Liver (tissue), 9 donors: ENCODE results near the gene OR10Z1. TPM values are rescaled to one million over a fixed set of nuclear protein-coding genes. Genes with fewer than 3 reads are reported as not detected.

Experiments
- DNase-seq: peaks from one replicate; pipeline ENCODE4 v3.0.0-alpha.2; 2017; ENCODE audit warnings: low spot score
- H3K27ac ChIP-seq, 2 donors: one replicate each; pipeline ENCODE4 v1.7.0; 2013; ENCODE audit warnings: inconsistent platforms in 2 of 2, low read length in 2 of 2, control low read depth in 1 of 2, low read depth in 1 of 2, mild to moderate bottlenecking in 1 of 2
- H3K27me3 ChIP-seq, 4 donors: one replicate each; pipeline versions ENCODE4 v1.6.1 to v1.7.0; 2013; ENCODE audit warnings: low read length in 3 of 4, inconsistent platforms in 1 of 4, mild to moderate bottlenecking in 1 of 4, moderate library complexity in 1 of 4; ENCODE audit not compliant: control insufficient read depth in 4 of 4, insufficient read depth in 4 of 4
- H3K36me3 ChIP-seq, 4 donors: one replicate each; pipeline versions ENCODE4 v1.6.1 to v1.7.0; 2013; ENCODE audit warnings: low read length in 3 of 4, mild to moderate bottlenecking in 3 of 4, low read depth in 1 of 4, moderate library complexity in 1 of 4; ENCODE audit not compliant: control insufficient read depth in 4 of 4, insufficient read depth in 3 of 4
- H3K4me1 ChIP-seq, 4 donors: one replicate each; pipeline versions ENCODE4 v1.6.1 to v1.7.0; 2013; ENCODE audit warnings: low read length in 3 of 4, mild to moderate bottlenecking in 3 of 4, moderate library complexity in 1 of 4; ENCODE audit not compliant: control insufficient read depth in 4 of 4, insufficient read depth in 4 of 4
- H3K4me3 ChIP-seq, 3 donors: one replicate each; pipeline versions ENCODE4 v1.6.1 to v1.7.0; 2013; ENCODE audit warnings: low read length in 3 of 3, control low read depth in 1 of 3, low read depth in 1 of 3, mild to moderate bottlenecking in 1 of 3
- H3K9ac ChIP-seq, 2 donors: one replicate each; pipeline ENCODE4 v1.7.0; 2013; ENCODE audit warnings: low read length in 2 of 2, mild to moderate bottlenecking in 2 of 2, moderate library complexity in 2 of 2, control low read depth in 1 of 2, low read depth in 1 of 2
- H3K9me3 ChIP-seq, 4 donors: one replicate each; pipeline versions ENCODE4 v1.6.1 to v1.7.0; 2013; ENCODE audit warnings: low read length in 3 of 4; ENCODE audit not compliant: control insufficient read depth in 4 of 4
- EGR1 ChIP-seq, 2 donors: IDR thresholded peaks; 2 replicates each; pipeline ENCODE4 v1.6.1; 2016 to 2018; ENCODE audit warnings: antibody characterized with exemption in 2 of 2, low read depth in 2 of 2
- FOXA1 ChIP-seq: IDR thresholded peaks from 2 replicates; pipeline ENCODE4 v1.6.1; 2016; ENCODE audit warnings: antibody characterized with exemption
- FOXA2 ChIP-seq: IDR thresholded peaks from 2 replicates; pipeline ENCODE4 v1.6.1; 2016; ENCODE audit warnings: antibody characterized with exemption
- GABPA ChIP-seq, 2 donors: IDR thresholded peaks in 1 of 2; conservative IDR thresholded peaks in 1 of 2; 2 replicates each; pipeline ENCODE4 v1.6.1; 2016; ENCODE audit warnings: antibody characterized with exemption in 2 of 2, mild to moderate bottlenecking in 1 of 2, moderate library complexity in 1 of 2
- HNF4A ChIP-seq, 2 donors: conservative IDR thresholded peaks; 2 replicates each; pipeline ENCODE4 v1.6.1; 2016; ENCODE audit warnings: antibody characterized with exemption in 2 of 2, mild to moderate bottlenecking in 2 of 2
- JUND ChIP-seq, 2 donors: IDR thresholded peaks; 2 replicates each; pipeline ENCODE4 v1.6.1; 2016; ENCODE audit warnings: antibody characterized with exemption in 2 of 2
- NR2F2 ChIP-seq: IDR thresholded peaks from 2 replicates; pipeline ENCODE4 v1.6.1; 2016; ENCODE audit warnings: antibody characterized with exemption
- RAD21 ChIP-seq, 2 donors: IDR thresholded peaks; 2 replicates each; pipeline ENCODE4 v1.6.1; 2016; ENCODE audit warnings: antibody characterized with exemption in 2 of 2, mild to moderate bottlenecking in 2 of 2
- RXRA ChIP-seq, 2 donors: IDR thresholded peaks; 2 replicates each; pipeline ENCODE4 v1.6.1; 2017 to 2018; ENCODE audit warnings: antibody characterized with exemption in 2 of 2, mild to moderate bottlenecking in 1 of 2
- SP1 ChIP-seq: IDR thresholded peaks from 2 replicates; pipeline ENCODE4 v1.6.1; 2018; ENCODE audit warnings: antibody characterized with exemption, mild to moderate bottlenecking
- YY1 ChIP-seq: IDR thresholded peaks from 2 replicates; pipeline ENCODE4 v1.6.1; 2016; ENCODE audit warnings: antibody characterized with exemption, mild to moderate bottlenecking
- WGBS: extraction: QIAGEN DNeasy Blood & Tissue Kit; methylation state at CpG from one replicate; pipeline ENCODE4 v1.1.7; 2013; 5-methylcytosine and 5-hydroxymethylcytosine counted together
- polyA plus RNA-seq, 2 donors: library from polyadenylated mRNA; stranded (reverse) in 1 of 2; unstranded in 1 of 2; fragments of 200-250 nt in 1 of 2; fragments of >200 nt in 1 of 2; fragmentation: Nextera tagmentation in 1 of 2; extraction: Ambion mirVana in 1 of 2; gene quantifications; one replicate each; pipeline versions ENCODE4 v1.2.1 to v1.2.3, GENCODE V29; 2013 to 2015
- total RNA-seq, 2 donors: library from RNA; depleted of rRNA; stranded (reverse); fragments of >200 nt; gene quantifications; one replicate each; pipeline ENCODE4 v1.2.3, GENCODE V29; 2014
- TF ChIP-seq, protein P1 (sequence below): IDR thresholded peaks from 2 replicates; pipeline ENCODE4 v1.6.1; 2016; ENCODE audit warnings: antibody characterized with exemption
- TF ChIP-seq, protein P2 (sequence below): IDR thresholded peaks from 2 replicates; pipeline ENCODE4 v1.6.1; 2016; ENCODE audit warnings: antibody characterized with exemption
- TF ChIP-seq, protein P3 (sequence below): fragments of 150-350 bp; IDR thresholded peaks from 2 replicates; pipeline ENCODE4 v1.5.1; 2017; ENCODE audit warnings: improper control_type of control experiment, low read depth, low read length; ENCODE audit not compliant: missing input control
- TF ChIP-seq, protein P4 (sequence below): IDR thresholded peaks from 2 replicates; pipeline ENCODE4 v1.6.1; 2016; ENCODE audit warnings: antibody characterized with exemption
- donor health status: healthy.
- donor health status: healthy.
- donor health status: healthy.
- donor health status: healthy.
- donor health status: healthy.

The OR10Z1 gene
- total and polyA plus RNA-seq, 4 donors, result not detected

DNA sequence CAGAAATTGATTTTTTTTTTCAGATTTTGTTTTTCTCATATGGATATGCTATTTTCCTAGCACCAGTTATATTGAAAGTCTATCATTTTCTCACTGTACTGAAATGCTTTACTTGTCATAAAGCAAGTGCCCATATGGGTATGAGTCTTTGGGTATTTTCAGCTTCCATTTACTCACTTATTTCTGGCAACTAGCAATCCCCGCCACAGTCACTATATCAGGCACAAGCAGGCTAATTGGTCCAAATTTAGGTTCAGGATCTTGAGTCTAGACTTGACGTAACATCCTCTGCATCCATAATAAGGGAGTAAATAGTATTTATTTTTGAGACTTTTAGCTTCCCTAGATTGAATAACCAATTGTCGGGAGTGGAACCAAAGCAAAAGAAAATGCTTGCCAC lies 27.5 kb upstream of the OR10Z1 start:
- TF ChIP-seq, protein P1, sequence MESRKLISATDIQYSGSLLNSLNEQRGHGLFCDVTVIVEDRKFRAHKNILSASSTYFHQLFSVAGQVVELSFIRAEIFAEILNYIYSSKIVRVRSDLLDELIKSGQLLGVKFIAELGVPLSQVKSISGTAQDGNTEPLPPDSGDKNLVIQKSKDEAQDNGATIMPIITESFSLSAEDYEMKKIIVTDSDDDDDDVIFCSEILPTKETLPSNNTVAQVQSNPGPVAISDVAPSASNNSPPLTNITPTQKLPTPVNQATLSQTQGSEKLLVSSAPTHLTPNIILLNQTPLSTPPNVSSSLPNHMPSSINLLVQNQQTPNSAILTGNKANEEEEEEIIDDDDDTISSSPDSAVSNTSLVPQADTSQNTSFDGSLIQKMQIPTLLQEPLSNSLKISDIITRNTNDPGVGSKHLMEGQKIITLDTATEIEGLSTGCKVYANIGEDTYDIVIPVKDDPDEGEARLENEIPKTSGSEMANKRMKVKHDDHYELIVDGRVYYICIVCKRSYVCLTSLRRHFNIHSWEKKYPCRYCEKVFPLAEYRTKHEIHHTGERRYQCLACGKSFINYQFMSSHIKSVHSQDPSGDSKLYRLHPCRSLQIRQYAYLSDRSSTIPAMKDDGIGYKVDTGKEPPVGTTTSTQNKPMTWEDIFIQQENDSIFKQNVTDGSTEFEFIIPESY, result no peak
- TF ChIP-seq NR2F2 (no peak), JUND (IDR thresholded peaks at IDR 0.05) (no peak), GABPA (IDR thresholded peaks at IDR 0.05 in 1 of 2, conservative IDR thresholded peaks at IDR 0.05 in 1 of 2) (no peak), RXRA (IDR thresholded peaks at IDR 0.05) (no peak), HNF4A (conservative IDR thresholded peaks at IDR 0.05) (no peak), RAD21 (IDR thresholded peaks at IDR 0.05) (no peak), SP1 (no peak), FOXA1 (no peak), FOXA2 (no peak), YY1 (no peak), EGR1 (IDR thresholded peaks at IDR 0.05; ENCODE audit: low read depth in 2 of 2) (no peak)
- TF ChIP-seq, protein P2, sequence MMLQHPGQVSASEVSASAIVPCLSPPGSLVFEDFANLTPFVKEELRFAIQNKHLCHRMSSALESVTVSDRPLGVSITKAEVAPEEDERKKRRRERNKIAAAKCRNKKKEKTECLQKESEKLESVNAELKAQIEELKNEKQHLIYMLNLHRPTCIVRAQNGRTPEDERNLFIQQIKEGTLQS, result no peak
- TF ChIP-seq, protein P3, sequence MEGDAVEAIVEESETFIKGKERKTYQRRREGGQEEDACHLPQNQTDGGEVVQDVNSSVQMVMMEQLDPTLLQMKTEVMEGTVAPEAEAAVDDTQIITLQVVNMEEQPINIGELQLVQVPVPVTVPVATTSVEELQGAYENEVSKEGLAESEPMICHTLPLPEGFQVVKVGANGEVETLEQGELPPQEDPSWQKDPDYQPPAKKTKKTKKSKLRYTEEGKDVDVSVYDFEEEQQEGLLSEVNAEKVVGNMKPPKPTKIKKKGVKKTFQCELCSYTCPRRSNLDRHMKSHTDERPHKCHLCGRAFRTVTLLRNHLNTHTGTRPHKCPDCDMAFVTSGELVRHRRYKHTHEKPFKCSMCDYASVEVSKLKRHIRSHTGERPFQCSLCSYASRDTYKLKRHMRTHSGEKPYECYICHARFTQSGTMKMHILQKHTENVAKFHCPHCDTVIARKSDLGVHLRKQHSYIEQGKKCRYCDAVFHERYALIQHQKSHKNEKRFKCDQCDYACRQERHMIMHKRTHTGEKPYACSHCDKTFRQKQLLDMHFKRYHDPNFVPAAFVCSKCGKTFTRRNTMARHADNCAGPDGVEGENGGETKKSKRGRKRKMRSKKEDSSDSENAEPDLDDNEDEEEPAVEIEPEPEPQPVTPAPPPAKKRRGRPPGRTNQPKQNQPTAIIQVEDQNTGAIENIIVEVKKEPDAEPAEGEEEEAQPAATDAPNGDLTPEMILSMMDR, result no peak
- no peak overlapping the region for H3K4me3 ChIP-seq
- no peaks in the 10 kb centered on the region for H3K4me1 ChIP-seq
- no peak for DNase-seq
- H3K9me3 ChIP-seq, result no peaks in the 10 kb centered on the region
- 78% methylated on average over 3 of the region's 3 CpGs for WGBS
- H3K9ac ChIP-seq, result no peak overlapping the region
- no peak overlapping the region for H3K27ac ChIP-seq
- no peaks in the 10 kb centered on the region for H3K36me3 ChIP-seq
- peaks cover 0 to 7% (median 0%) of the 10 kb centered on the region in 4 donors for H3K27me3 ChIP-seq

DNA sequence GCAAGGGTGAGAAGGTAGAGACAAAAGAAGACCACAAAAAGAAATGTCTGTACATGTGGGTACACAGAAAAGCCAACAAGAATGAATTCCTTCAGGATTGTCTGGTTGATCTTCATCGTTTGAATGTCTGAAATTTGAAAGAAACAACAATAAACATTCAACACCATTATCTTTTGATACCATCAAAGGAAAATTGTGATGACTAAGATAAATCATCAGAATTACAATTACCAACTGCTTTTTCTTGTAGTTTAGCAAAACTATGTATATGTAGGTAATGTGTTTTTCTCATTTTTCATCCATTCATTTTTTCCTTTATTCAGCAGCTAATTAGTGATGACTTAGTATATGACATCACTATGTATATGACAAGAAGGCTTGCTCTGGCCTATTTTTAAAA lies 25.3 kb upstream of the OR10Z1 start, which contains the start of gene OR10X1:
Gene OR10X1 (minus strand): TSS at position 167 of the 400 bp plus-strand sequence. CDS start 0 bp downstream, at position 167.
- TF ChIP-seq FOXA2 (no peak), YY1 (no peak), RAD21 (IDR thresholded peaks at IDR 0.05) (no peak), RXRA (IDR thresholded peaks at IDR 0.05) (no peak)
- TF ChIP-seq, protein P4, sequence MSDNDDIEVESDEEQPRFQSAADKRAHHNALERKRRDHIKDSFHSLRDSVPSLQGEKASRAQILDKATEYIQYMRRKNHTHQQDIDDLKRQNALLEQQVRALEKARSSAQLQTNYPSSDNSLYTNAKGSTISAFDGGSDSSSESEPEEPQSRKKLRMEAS, result no peak
- TF ChIP-seq, protein P2, result no peak
- WGBS, result 63% methylated on average over 1 of the region's 1 CpG
- no peak within 1 kb of the TSS for H3K4me3 ChIP-seq
- no peaks in the 10 kb centered on the region for H3K36me3 ChIP-seq
- no peak within 1 kb of the TSS for H3K9ac ChIP-seq
- no peak for DNase-seq
- H3K27ac ChIP-seq, result no peak within 1 kb of the TSS
- no peaks in the 10 kb centered on the region for H3K9me3 ChIP-seq
- peaks cover 0 to 7% (median 0%) of the 10 kb centered on the region in 4 donors for H3K27me3 ChIP-seq
- no peaks in the 10 kb centered on the region for H3K4me1 ChIP-seq
